GM13976 (cell line): ENCODE results near the gene TCF4.

ENCODE experiments used
- DNase-seq: peaks from one replicate; pipeline ENCODE4 v3.0.0; 2012; ENCODE audit warnings: low spot score
- in situ Hi-C: fragments of 300-500 bp; cut with MboI; formaldehyde crosslinking; loops from one replicate; pipeline ENCODE4 v1.12.0; 2022; ENCODE audit warnings: low sequenced_read_pairs, mixed read lengths, inconsistent platforms; ENCODE audit not compliant: unreplicated experiment
- TF ChIP-seq, protein P1 (sequence below): IDR thresholded peaks from 2 replicates; pipeline ENCODE4 v1.5.1; 2012; ENCODE audit warnings: borderline replicate concordance, mild to moderate bottlenecking; ENCODE audit not compliant: insufficient read depth; ENCODE audit errors: extremely low read depth, missing control alignments, control extremely low read depth

Gene TCF4

DNA sequence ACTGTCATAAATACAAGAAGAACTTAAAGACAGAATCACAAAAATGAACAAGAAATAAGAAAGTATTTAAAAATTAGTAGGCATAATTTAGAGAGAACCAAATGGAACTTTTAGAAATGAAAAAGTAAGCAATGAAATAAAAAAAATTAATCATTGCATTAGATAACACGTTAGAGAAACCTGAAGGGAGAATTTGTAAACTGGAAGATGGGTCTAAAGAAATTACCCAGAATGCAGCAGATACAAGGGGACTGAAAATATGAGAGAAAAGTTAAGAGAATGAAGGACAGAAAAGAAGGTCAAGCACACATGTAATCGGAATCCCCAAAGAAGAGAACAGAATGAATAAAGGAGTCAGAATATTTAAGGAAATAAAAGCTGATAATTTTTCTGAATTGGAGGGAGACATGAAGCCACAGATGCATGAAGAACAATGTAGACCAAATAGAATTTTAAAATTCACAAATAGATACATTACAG, 21.5 kb downstream of the TCF4 start:
- DNase-seq: no peak
- TF ChIP-seq, protein P1, sequence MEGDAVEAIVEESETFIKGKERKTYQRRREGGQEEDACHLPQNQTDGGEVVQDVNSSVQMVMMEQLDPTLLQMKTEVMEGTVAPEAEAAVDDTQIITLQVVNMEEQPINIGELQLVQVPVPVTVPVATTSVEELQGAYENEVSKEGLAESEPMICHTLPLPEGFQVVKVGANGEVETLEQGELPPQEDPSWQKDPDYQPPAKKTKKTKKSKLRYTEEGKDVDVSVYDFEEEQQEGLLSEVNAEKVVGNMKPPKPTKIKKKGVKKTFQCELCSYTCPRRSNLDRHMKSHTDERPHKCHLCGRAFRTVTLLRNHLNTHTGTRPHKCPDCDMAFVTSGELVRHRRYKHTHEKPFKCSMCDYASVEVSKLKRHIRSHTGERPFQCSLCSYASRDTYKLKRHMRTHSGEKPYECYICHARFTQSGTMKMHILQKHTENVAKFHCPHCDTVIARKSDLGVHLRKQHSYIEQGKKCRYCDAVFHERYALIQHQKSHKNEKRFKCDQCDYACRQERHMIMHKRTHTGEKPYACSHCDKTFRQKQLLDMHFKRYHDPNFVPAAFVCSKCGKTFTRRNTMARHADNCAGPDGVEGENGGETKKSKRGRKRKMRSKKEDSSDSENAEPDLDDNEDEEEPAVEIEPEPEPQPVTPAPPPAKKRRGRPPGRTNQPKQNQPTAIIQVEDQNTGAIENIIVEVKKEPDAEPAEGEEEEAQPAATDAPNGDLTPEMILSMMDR: no peak
- in situ Hi-C loops: no loop called here

DNA sequence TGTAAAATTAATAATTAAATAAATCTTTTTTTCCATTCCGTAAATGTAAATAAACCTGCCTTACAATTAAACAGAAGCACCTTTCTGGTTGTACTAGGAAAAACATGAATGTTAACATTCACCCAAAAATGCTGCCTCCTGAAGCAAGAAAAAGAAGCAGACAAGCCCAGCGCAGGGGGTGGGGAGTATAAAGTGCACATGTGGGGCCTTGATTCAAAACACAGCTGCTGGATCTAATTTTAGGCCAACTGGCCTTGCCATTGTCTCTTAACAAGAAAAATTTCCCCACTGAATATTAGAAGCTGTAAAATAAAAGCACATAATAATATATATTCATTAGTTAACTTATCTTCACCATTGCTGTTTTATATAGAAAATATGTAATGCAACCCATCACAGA, 28.3 kb downstream of the TCF4 start:
- DNase-seq: no peak
- in situ Hi-C loops: no loop called here
- TF ChIP-seq, protein P1: no peak

DNA sequence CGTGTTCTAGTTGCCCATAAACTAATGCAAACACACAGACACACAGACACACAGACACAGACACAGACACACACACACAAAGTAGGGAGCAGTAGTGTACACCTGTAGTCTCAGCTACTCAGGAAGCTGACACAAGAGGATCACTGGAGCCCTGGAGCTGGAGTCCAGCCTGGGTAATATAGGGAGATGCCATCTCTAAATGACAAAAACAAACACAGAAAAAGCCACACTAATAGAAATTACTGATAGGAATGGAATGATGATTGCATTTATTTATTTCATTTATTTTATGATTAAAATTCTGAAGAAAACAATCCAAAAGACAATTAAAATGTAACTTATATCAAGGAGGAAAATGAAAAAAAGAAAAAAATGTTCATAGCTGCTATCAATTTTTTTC, 30.8 kb downstream of the TCF4 start:
- TF ChIP-seq, protein P1: no peak
- in situ Hi-C loops: no loop called here
- DNase-seq: no peak

DNA sequence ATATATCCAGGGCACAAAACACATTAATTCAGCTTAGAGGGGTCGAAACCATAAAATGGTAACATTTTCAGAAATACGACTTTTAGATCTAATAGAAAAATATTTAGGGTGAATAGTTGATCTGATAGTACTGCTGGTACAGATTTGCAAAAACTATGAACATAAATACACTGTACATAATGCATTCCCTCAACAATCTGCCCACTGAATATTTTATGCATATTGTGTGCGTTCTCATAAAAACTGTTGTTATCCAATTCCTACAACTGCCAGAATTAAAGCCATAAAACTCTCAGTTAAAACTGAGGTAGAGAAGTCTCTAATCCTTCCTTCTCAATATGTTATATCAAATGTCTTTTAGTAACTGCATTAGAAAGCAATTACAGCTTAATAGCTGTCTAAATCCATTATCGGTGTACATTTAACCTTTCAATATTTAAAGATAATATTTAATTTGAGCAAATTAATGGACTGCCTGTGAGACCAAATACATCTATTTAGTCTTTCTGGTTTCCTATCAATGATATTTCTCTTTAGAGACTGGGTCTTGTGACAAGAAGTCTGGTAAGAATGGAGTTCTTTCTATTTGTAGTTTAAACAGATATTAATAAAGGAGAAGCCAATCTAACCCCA, 32.5 kb downstream of the TCF4 start:
- in situ Hi-C loops: no loop called here
- DNase-seq: no peak
- TF ChIP-seq, protein P1: no peak

DNA sequence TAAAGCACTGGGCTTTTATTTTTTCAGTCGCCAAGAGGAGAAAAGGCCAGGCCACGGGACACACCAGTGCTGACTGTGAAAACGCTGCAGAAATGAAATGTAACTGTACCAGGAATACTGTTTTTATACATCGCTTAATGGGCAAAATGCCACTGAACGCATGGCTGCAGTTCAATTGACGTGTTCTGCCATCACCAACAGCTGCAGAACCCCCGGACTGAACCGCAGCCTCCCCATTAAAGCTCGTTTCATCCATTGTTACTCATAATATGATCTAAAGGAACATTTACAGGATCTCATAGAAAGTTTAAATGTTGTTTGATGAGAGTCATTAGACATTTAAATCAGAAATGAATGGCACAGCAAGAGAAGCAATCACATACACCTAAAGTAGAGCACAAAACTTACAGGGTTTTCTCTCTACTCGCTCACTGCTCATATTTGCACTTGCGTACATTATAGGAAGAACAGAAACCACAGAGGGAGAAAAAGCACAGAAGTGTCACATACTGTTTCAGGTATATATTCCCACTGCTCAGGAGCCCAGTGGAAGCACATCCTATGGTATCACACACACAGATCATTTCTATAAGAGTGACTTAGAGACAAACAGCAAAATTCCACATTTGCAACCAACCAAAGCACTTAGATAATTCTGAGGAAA, 35.3 kb downstream of the TCF4 start:
- TF ChIP-seq, protein P1: no peak
- DNase-seq: no peak
- in situ Hi-C loops: no loop called here

DNA sequence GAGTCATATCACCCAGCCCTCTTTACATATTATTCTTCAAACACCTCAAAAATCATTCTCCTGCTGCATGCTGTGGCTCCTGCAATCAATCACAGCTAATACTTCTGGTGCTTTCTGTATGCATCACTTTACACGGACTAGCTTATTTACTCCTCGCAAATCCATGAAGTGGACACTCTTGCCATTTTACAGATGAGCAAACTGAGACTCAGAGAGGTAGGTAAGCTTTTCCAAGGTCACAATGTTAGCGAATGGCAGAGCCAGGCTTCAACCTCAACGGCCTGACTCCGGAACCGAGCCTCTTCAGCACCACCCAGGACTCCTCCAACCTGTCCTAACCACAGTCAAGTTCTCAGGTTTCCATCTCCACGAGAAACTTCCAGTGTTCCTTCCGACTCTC, 36.8 kb downstream of the TCF4 start:
- in situ Hi-C loops: no loop called here
- TF ChIP-seq, protein P1: no peak
- no peak for DNase-seq
